Measurements from ENCODE around the gene ZBTB16.

DNA sequence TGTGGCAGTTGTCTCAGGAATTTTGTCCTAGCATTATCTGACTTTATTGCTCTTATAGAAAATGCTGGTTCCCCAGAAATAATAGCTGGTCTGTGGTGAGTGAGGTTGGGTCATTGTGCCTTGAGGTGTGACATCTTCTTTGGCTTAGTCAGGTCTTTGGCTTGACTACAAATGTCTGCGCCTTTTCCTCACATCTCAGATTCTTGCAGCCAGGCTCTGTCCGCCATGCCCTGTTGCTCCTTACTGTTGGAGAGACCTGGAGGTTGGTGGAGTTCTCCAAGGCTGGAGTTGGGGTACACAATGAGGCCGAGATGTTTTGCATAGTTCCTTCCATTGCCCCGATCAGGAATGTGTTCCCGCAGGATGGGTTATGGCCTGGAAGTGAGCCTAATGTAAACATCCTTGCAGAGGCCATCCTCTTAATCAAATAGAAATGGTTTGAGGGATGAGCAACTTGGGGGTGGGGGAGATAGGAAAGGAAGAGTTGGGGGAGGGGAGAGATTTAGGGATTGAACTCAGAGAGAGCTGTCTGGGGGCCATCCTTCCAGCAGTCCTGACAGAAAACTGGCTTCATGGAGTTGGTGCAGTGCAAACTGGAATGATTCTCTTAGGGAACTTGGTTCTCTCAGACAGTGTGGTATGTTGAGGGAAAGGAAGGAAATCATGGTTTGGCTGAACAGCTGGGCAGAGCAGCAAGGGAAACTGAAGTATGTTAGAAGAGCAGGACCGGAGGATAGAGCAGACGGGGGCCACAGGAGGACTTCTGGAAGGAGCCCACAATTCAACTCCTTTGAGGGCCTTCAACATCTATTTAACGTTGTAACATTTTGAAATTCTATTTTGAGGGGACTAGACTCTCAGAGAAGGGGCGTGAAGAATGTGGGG is 49.9 kb downstream of the ZBTB16 start:
- TF ChIP-seq, protein P1, sequence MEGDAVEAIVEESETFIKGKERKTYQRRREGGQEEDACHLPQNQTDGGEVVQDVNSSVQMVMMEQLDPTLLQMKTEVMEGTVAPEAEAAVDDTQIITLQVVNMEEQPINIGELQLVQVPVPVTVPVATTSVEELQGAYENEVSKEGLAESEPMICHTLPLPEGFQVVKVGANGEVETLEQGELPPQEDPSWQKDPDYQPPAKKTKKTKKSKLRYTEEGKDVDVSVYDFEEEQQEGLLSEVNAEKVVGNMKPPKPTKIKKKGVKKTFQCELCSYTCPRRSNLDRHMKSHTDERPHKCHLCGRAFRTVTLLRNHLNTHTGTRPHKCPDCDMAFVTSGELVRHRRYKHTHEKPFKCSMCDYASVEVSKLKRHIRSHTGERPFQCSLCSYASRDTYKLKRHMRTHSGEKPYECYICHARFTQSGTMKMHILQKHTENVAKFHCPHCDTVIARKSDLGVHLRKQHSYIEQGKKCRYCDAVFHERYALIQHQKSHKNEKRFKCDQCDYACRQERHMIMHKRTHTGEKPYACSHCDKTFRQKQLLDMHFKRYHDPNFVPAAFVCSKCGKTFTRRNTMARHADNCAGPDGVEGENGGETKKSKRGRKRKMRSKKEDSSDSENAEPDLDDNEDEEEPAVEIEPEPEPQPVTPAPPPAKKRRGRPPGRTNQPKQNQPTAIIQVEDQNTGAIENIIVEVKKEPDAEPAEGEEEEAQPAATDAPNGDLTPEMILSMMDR (IDR thresholded peaks at IDR 0.05) = no peak
- no peak for TF ChIP-seq POLR2A (IDR thresholded peaks at IDR 0.05)

Data from heart left ventricle (tissue), 13 donors.